Lung (tissue), 12 donors: Measurements from ENCODE around the gene PAPSS1. TPM values are rescaled to one million over a fixed set of nuclear protein-coding genes. Genes with fewer than 3 reads are reported as not detected.

Experiments used
- ATAC-seq: fragments of 200-7000 bp; cut with Tn5 transposase; one replicate; pipeline ENCODE4 v1.9.1; 2020; ENCODE audit warnings: moderate number of reproducible peaks; ENCODE audit not compliant: insufficient read depth, low FRiP score
- DNase-seq, 3 donors: peaks; one replicate each; pipeline ENCODE4 v3.0.0-alpha.2; 2013 to 2017
- H3K27ac ChIP-seq, 2 donors: one replicate each; pipeline ENCODE4 v1.5.1; 2013; ENCODE audit warnings: mild to moderate bottlenecking in 2 of 2, moderate library complexity in 2 of 2, control low read depth in 1 of 2, inconsistent platforms in 1 of 2, low read depth in 1 of 2, low read length in 1 of 2
- H3K27me3 ChIP-seq, 3 donors: one replicate each; pipeline ENCODE4 v1.5.1; 2013; ENCODE audit warnings: low read length in 2 of 3; ENCODE audit not compliant: control insufficient read depth in 3 of 3, insufficient read depth in 3 of 3
- H3K36me3 ChIP-seq, 4 donors: one replicate each; pipeline ENCODE4 v1.5.1; 2013; ENCODE audit warnings: low read length in 4 of 4, mild to moderate bottlenecking in 1 of 4, moderate library complexity in 1 of 4; ENCODE audit not compliant: control insufficient read depth in 4 of 4, insufficient read depth in 4 of 4
- H3K4me1 ChIP-seq, 5 donors: one replicate each; pipeline ENCODE4 v1.5.1; 2013; ENCODE audit warnings: low read length in 5 of 5, mild to moderate bottlenecking in 2 of 5, moderate library complexity in 1 of 5; ENCODE audit not compliant: control insufficient read depth in 5 of 5, insufficient read depth in 5 of 5
- H3K4me3 ChIP-seq: one replicate; pipeline ENCODE4 v1.5.1; 2013; ENCODE audit warnings: mild to moderate bottlenecking, control low read depth, moderate library complexity
- H3K9ac ChIP-seq, 2 donors: one replicate each; pipeline ENCODE4 v1.5.1; 2013; ENCODE audit warnings: low read length in 2 of 2, control low read depth in 1 of 2; ENCODE audit not compliant: insufficient read depth in 1 of 2
- H3K9me3 ChIP-seq, 4 donors: one replicate each; pipeline ENCODE4 v1.5.1; 2013; ENCODE audit warnings: low read length in 3 of 4, mild to moderate bottlenecking in 1 of 4, moderate library complexity in 1 of 4; ENCODE audit not compliant: control insufficient read depth in 4 of 4, insufficient read depth in 3 of 4
- CTCF ChIP-seq: IDR thresholded peaks from 2 replicates; pipeline ENCODE4 v1.5.1; 2012; ENCODE audit warnings: mild to moderate bottlenecking; ENCODE audit errors: control extremely low read depth, extremely low read depth
- WGBS, 2 donors: extraction: QIAGEN DNeasy Blood & Tissue Kit; methylation state at CpG; one replicate each; pipeline ENCODE4 v1.1.7; 2013; 5-methylcytosine and 5-hydroxymethylcytosine counted together
- polyA plus RNA-seq, 2 donors: library from polyadenylated mRNA; stranded (reverse); fragments of 200-250 nt; gene quantifications; one replicate each; pipeline ENCODE4 v1.2.1, GENCODE V29; 2013
- total RNA-seq, 2 donors: library from RNA; depleted of rRNA in 1 of 2; stranded (reverse); fragments of >200 nt in 1 of 2; gene quantifications; one replicate each; pipeline ENCODE4 v1.2.1, GENCODE V29; 2014 to 2021
- donor health status: control.
- donor health status: control.
- donor health status: Bipolar disorder and iron deficiency.
- donor health status: healthy.
- donor health status: DM: yes; HTN: yes; CAD: no.

The PAPSS1 gene
- total and polyA plus RNA-seq, 4 donors, result 39.5 to 71.7 (median 55.3) TPM

GRCh38 chr4:107757283-107757682, 37.2 kb upstream of the PAPSS1 start:
- WGBS, 2 donors, result 32 to 62% methylated on average over 5 of the region's 5 CpGs
- Histone ChIP-seq H3K4me1 (no peaks in the 10 kb centered on the region), H3K4me3 (no peak overlapping the region), H3K9ac (no peak overlapping the region), H3K36me3 (no peaks in the 10 kb centered on the region), H3K9me3 (no peaks in the 10 kb centered on the region), H3K27ac (no peak overlapping the region), H3K27me3 (no peaks in the 10 kb centered on the region)
- ATAC-seq, result no peak
- TF ChIP-seq CTCF, result no peak
- DNase-seq, result no peak

- ATAC-seq (no peak), DNase-seq (no peak)
- no peaks in the 10 kb centered on the region for H3K9me3 ChIP-seq
- H3K27ac ChIP-seq, result no peak overlapping the region
- WGBS, 2 donors, result 59 to 65% methylated on average over 4 of the region's 4 CpGs
- H3K9ac ChIP-seq, result no peak overlapping the region
- no peak overlapping the region for H3K4me3 ChIP-seq
- H3K27me3 ChIP-seq, result no peaks in the 10 kb centered on the region
- H3K36me3 ChIP-seq, result no peaks in the 10 kb centered on the region
- TF ChIP-seq CTCF, result no peak
- no peaks in the 10 kb centered on the region for H3K4me1 ChIP-seq
Observed at GRCh38 chr4:107755841-107756356, 35.9 kb upstream of the PAPSS1 start.

GRCh38 chr4:107751670-107752069, 31.6 kb upstream of the PAPSS1 start:
- H3K27ac ChIP-seq, result no peak overlapping the region
- no peak overlapping the region for H3K9ac ChIP-seq
- no peak for ATAC-seq
- no peak for DNase-seq
- no peaks in the 10 kb centered on the region for H3K9me3 ChIP-seq
- H3K4me3 ChIP-seq, result no peak overlapping the region
- 83 to 86% methylated on average over 2 of the region's 2 CpGs for WGBS, 2 donors
- no peaks in the 10 kb centered on the region for H3K36me3 ChIP-seq
- no peaks in the 10 kb centered on the region for H3K4me1 ChIP-seq
- no peak for TF ChIP-seq CTCF
- H3K27me3 ChIP-seq, result no peaks in the 10 kb centered on the region

- Histone ChIP-seq H3K4me1 (no peaks in the 10 kb centered on the region), H3K36me3 (no peaks in the 10 kb centered on the region), H3K27ac (no peak overlapping the region), H3K9me3 (peaks cover 0 to 4% (median 0%) of the 10 kb centered on the region in 4 donors), H3K9ac (no peak overlapping the region), H3K27me3 (no peaks in the 10 kb centered on the region), H3K4me3 (no peak overlapping the region)
- TF ChIP-seq CTCF, result no peak
- peak in 2 of 3 donors; percentile 24 to 55 for DNase-seq
- WGBS, 2 donors, result 73 to 82% methylated on average over 5 of the region's 5 CpGs
- no peak for ATAC-seq
Observed at GRCh38 chr4:107747748-107748486, 27.9 kb upstream of the PAPSS1 start.
